ENCODE data around the gene YWHAG. TPM values are rescaled to one million over a fixed set of nuclear protein-coding genes. Genes with fewer than 3 reads are reported as not detected.

Gene YWHAG
- total and polyA plus RNA-seq, 9 of the 15 experiments (the other 6 are each of a cell fraction or from before 2014, with no cell fraction given), result 30.4 to 246 (median 94.5) TPM

DNA sequence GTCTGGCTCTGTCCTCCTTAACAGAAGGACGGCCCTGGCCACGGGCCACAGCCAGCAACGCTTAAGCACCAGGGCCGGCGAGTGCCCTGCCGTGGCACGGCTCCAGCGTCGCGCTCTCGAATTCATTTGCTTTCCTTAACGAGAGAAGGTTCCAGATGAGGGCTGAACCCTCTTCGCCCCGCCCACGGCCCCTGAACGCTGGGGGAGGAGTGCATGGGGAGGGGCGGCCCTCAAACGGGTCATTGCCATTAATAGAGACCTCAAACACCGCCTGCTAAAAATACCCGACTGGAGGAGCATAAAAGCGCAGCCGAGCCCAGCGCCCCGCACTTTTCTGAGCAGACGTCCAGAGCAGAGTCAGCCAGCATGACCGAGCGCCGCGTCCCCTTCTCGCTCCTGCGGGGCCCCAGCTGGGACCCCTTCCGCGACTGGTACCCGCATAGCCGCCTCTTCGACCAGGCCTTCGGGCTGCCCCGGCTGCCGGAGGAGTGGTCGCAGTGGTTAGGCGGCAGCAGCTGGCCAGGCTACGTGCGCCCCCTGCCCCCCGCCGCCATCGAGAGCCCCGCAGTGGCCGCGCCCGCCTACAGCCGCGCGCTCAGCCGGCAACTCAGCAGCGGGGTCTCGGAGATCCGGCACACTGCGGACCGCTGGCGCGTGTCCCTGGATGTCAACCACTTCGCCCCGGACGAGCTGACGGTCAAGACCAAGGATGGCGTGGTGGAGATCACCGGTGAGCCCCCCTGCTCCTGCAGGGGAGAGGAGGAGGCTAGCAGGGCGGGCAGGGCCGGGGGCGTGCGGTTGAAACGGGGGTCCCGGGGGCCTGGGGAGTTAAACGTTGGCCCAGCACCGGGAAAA lies 56.2 kb downstream of the YWHAG start, which contains the start of gene HSPB1 (continued):
- TF ChIP-seq, protein P1, sequence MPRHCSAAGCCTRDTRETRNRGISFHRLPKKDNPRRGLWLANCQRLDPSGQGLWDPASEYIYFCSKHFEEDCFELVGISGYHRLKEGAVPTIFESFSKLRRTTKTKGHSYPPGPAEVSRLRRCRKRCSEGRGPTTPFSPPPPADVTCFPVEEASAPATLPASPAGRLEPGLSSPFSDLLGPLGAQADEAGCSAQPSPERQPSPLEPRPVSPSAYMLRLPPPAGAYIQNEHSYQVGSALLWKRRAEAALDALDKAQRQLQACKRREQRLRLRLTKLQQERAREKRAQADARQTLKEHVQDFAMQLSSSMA (CRISPR knock-in tag; IDR thresholded peaks at IDR 0.05), result peak; percentile 44; the same call in 1 of the 2 replicates
- TF ChIP-seq DNMT1 (IDR thresholded peaks at IDR 0.05) (no peak), PHB (CRISPR knock-in tag; IDR thresholded peaks at IDR 0.05) (no peak), LCOR (CRISPR knock-in tag; IDR thresholded peaks at IDR 0.05) (peak; percentile 33; the same call in 1 of the 2 replicates), ZNF316 (IDR thresholded peaks at IDR 0.05) (no peak), TFAM (CRISPR knock-in tag; conservative IDR thresholded peaks at IDR 0.05) (no peak), ETV5 (CRISPR knock-in tag; IDR thresholded peaks at IDR 0.05; ENCODE audit: low read depth) (no peak), SMC3 (conservative IDR thresholded peaks at IDR 0.05; ENCODE audit: insufficient read depth, low read depth, low read length) (no peak), MTF1 (CRISPR knock-in tag; IDR thresholded peaks at IDR 0.05; ENCODE audit: borderline replicate concordance) (0 out of 2 replicates have a peak, but pooled peaks have one; percentile 42)
- TF ChIP-seq, protein P2, sequence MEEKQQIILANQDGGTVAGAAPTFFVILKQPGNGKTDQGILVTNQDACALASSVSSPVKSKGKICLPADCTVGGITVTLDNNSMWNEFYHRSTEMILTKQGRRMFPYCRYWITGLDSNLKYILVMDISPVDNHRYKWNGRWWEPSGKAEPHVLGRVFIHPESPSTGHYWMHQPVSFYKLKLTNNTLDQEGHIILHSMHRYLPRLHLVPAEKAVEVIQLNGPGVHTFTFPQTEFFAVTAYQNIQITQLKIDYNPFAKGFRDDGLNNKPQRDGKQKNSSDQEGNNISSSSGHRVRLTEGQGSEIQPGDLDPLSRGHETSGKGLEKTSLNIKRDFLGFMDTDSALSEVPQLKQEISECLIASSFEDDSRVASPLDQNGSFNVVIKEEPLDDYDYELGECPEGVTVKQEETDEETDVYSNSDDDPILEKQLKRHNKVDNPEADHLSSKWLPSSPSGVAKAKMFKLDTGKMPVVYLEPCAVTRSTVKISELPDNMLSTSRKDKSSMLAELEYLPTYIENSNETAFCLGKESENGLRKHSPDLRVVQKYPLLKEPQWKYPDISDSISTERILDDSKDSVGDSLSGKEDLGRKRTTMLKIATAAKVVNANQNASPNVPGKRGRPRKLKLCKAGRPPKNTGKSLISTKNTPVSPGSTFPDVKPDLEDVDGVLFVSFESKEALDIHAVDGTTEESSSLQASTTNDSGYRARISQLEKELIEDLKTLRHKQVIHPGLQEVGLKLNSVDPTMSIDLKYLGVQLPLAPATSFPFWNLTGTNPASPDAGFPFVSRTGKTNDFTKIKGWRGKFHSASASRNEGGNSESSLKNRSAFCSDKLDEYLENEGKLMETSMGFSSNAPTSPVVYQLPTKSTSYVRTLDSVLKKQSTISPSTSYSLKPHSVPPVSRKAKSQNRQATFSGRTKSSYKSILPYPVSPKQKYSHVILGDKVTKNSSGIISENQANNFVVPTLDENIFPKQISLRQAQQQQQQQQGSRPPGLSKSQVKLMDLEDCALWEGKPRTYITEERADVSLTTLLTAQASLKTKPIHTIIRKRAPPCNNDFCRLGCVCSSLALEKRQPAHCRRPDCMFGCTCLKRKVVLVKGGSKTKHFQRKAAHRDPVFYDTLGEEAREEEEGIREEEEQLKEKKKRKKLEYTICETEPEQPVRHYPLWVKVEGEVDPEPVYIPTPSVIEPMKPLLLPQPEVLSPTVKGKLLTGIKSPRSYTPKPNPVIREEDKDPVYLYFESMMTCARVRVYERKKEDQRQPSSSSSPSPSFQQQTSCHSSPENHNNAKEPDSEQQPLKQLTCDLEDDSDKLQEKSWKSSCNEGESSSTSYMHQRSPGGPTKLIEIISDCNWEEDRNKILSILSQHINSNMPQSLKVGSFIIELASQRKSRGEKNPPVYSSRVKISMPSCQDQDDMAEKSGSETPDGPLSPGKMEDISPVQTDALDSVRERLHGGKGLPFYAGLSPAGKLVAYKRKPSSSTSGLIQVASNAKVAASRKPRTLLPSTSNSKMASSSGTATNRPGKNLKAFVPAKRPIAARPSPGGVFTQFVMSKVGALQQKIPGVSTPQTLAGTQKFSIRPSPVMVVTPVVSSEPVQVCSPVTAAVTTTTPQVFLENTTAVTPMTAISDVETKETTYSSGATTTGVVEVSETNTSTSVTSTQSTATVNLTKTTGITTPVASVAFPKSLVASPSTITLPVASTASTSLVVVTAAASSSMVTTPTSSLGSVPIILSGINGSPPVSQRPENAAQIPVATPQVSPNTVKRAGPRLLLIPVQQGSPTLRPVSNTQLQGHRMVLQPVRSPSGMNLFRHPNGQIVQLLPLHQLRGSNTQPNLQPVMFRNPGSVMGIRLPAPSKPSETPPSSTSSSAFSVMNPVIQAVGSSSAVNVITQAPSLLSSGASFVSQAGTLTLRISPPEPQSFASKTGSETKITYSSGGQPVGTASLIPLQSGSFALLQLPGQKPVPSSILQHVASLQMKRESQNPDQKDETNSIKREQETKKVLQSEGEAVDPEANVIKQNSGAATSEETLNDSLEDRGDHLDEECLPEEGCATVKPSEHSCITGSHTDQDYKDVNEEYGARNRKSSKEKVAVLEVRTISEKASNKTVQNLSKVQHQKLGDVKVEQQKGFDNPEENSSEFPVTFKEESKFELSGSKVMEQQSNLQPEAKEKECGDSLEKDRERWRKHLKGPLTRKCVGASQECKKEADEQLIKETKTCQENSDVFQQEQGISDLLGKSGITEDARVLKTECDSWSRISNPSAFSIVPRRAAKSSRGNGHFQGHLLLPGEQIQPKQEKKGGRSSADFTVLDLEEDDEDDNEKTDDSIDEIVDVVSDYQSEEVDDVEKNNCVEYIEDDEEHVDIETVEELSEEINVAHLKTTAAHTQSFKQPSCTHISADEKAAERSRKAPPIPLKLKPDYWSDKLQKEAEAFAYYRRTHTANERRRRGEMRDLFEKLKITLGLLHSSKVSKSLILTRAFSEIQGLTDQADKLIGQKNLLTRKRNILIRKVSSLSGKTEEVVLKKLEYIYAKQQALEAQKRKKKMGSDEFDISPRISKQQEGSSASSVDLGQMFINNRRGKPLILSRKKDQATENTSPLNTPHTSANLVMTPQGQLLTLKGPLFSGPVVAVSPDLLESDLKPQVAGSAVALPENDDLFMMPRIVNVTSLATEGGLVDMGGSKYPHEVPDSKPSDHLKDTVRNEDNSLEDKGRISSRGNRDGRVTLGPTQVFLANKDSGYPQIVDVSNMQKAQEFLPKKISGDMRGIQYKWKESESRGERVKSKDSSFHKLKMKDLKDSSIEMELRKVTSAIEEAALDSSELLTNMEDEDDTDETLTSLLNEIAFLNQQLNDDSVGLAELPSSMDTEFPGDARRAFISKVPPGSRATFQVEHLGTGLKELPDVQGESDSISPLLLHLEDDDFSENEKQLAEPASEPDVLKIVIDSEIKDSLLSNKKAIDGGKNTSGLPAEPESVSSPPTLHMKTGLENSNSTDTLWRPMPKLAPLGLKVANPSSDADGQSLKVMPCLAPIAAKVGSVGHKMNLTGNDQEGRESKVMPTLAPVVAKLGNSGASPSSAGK (IDR thresholded peaks at IDR 0.05), result peak; percentile 83
- TF ChIP-seq, protein P3, sequence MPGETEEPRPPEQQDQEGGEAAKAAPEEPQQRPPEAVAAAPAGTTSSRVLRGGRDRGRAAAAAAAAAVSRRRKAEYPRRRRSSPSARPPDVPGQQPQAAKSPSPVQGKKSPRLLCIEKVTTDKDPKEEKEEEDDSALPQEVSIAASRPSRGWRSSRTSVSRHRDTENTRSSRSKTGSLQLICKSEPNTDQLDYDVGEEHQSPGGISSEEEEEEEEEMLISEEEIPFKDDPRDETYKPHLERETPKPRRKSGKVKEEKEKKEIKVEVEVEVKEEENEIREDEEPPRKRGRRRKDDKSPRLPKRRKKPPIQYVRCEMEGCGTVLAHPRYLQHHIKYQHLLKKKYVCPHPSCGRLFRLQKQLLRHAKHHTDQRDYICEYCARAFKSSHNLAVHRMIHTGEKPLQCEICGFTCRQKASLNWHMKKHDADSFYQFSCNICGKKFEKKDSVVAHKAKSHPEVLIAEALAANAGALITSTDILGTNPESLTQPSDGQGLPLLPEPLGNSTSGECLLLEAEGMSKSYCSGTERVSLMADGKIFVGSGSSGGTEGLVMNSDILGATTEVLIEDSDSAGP (CRISPR knock-in tag; IDR thresholded peaks at IDR 0.05), result no peak
- TF ChIP-seq, protein P4, sequence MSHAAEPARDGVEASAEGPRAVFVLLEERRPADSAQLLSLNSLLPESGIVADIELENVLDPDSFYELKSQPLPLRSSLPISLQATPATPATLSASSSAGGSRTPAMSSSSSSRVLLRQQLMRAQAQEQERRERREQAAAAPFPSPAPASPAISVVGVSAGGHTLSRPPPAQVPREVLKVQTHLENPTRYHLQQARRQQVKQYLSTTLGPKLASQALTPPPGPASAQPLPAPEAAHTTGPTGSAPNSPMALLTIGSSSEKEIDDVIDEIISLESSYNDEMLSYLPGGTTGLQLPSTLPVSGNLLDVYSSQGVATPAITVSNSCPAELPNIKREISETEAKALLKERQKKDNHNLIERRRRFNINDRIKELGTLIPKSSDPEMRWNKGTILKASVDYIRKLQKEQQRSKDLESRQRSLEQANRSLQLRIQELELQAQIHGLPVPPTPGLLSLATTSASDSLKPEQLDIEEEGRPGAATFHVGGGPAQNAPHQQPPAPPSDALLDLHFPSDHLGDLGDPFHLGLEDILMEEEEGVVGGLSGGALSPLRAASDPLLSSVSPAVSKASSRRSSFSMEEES (CRISPR knock-in tag; IDR thresholded peaks at IDR 0.05), result no peak
